HepG2 (cell line): ENCODE results near the gene TNFRSF18. TPM values are rescaled to one million over a fixed set of nuclear protein-coding genes. Genes with fewer than 3 reads are reported as not detected.
A peak's percentile ranks its signal among the peaks of the same experiment; 100 is the strongest.

Experiments used
- ATAC-seq: fragments of 200-7000 bp; cut with Tn5 transposase; 3 replicates; pipeline ENCODE4 v1.9.1; 2020; ENCODE audit warnings: mild to moderate bottlenecking, moderate library complexity
- BruUV-seq: library from RNA; stranded (reverse); fragments of 400-500 nt; replicated peaks from 2 replicates; lab custom pipeline; 2021; lab: Mats Ljungman, UMichigan
- CTCF ChIA-PET: fragments of 300-600 bp; formaldehyde crosslinking; extraction: SDS; loops from one replicate; lab custom pipeline; 2021; ENCODE audit warnings: low total read pairs, inconsistent platforms, low intra/inter-chr PET ratio; lab: Yijun Ruan, JAX
- POLR2A ChIA-PET: fragments of 350-600 bp; sonication (Branson Sonifier 250); formaldehyde crosslinking; loops from one replicate; lab custom pipeline; 2020; ENCODE audit warnings: antibody characterized with exemption, inconsistent platforms; lab: Yijun Ruan, JAX
- DNase-seq: peaks from one replicate; pipeline ENCODE4 v3.0.0-alpha.2; 2015; ENCODE audit warnings: low spot score
- FAIRE-seq: peaks from 3 replicates; lab custom pipeline; 2011; peaks lifted over from hg19 to GRCh38; lab: Jason Lieb, UNC
- H2AFZ ChIP-seq: one replicate; pipeline ENCODE4 v1.6.1; 2011; ENCODE audit warnings: low read length, inconsistent platforms
- H3K27ac ChIP-seq: fragments of 300-600 bp; 3 replicates; pipeline ENCODE4 v1.8.0; 2011; ENCODE audit warnings: mixed run types, mild to moderate bottlenecking, mixed read lengths, low read length, inconsistent platforms; ENCODE audit not compliant: insufficient read depth; ENCODE audit errors: extremely low read length
- H3K27me3 ChIP-seq, 2 experiments: fragments of 200-600 bp in 1 of 2; 2 replicates in 1 of 2; 3 replicates in 1 of 2; pipeline versions ENCODE4 v1.6.0 to v1.8.0; 2011; ENCODE audit warnings: low read length in 2 of 2, mild to moderate bottlenecking in 2 of 2, moderate library complexity in 2 of 2, inconsistent platforms in 1 of 2; ENCODE audit not compliant: insufficient read depth in 2 of 2, control insufficient read depth in 1 of 2
- H3K36me3 ChIP-seq, 2 experiments: fragments of 200-600 bp in 1 of 2; replicated peaks in 1 of 2; 2 replicates in 1 of 2; 3 replicates in 1 of 2; pipeline versions ENCODE4 v1.5.1 to v1.8.0; 2011; ENCODE audit warnings: low read length in 2 of 2, inconsistent platforms in 1 of 2; ENCODE audit not compliant: insufficient read depth in 2 of 2, control insufficient read depth in 1 of 2
- H3K4me1 ChIP-seq: 2 replicates; pipeline ENCODE4 v1.5.1; 2012; ENCODE audit warnings: low read length, inconsistent platforms; ENCODE audit not compliant: insufficient read depth
- H3K4me2 ChIP-seq: 2 replicates; pipeline ENCODE4 v1.6.0; 2011; ENCODE audit warnings: low read depth, low read length, inconsistent platforms
- H3K4me3 ChIP-seq, 3 experiments: fragments of 200-600 bp in 1 of 3; sonication (generic), shearing (Covaris generic) in 1 of 3; replicated peaks in 1 of 3; 2 replicates each; pipeline ENCODE4 v1.5.1; 2011 to 2016; ENCODE audit warnings: low read length in 3 of 3, inconsistent platforms in 2 of 3, low read depth in 2 of 3, mild to moderate bottlenecking in 2 of 3, control low read depth in 1 of 3, mixed read lengths in 1 of 3; ENCODE audit not compliant: insufficient read depth in 1 of 3
- H3K79me2 ChIP-seq: one replicate; pipeline ENCODE4 v1.6.1; 2011; ENCODE audit warnings: low read length, inconsistent platforms; ENCODE audit not compliant: insufficient read depth
- H3K9ac ChIP-seq: 2 replicates; pipeline ENCODE4 v1.6.0; 2011; ENCODE audit warnings: mild to moderate bottlenecking, low read depth, low read length, inconsistent platforms; ENCODE audit not compliant: insufficient read depth
- H3K9me3 ChIP-seq: 2 replicates; pipeline ENCODE4 v1.5.1; 2012; ENCODE audit warnings: mild to moderate bottlenecking, low read length
- H4K20me1 ChIP-seq: 2 replicates; pipeline ENCODE4 v1.6.0; 2011; ENCODE audit warnings: inconsistent platforms, mild to moderate bottlenecking, low read length, moderate library complexity; ENCODE audit not compliant: insufficient read depth
- ATRX ChIP-seq: sonication (generic); formaldehyde crosslinking; IDR thresholded peaks from 2 replicates; pipeline ENCODE4 v1.4.0; 2020; ENCODE audit warnings: missing genetic modification reagents, borderline replicate concordance
- CREB1 ChIP-seq, 2 experiments: fragments of 450-650 bp in 1 of 2; IDR thresholded peaks; 2 replicates each; pipeline ENCODE4 v1.6.1; 2016 to 2017; ENCODE audit warnings: control low read depth in 1 of 2, mild to moderate bottlenecking in 1 of 2, missing compliant biosample characterization in 1 of 2, missing genetic modification characterization in 1 of 2
- DNMT3B ChIP-seq: conservative IDR thresholded peaks from 2 replicates; pipeline ENCODE4 v1.6.1; 2016; ENCODE audit warnings: missing biosample characterization, control low read depth
- FOXC1 ChIP-seq: sonication (generic); formaldehyde crosslinking; IDR thresholded peaks from 2 replicates; pipeline ENCODE4 v1.8.0; 2022; ENCODE audit warnings: mild to moderate bottlenecking, missing genetic modification reagents, borderline replicate concordance
- SALL1 ChIP-seq: sonication (generic); formaldehyde crosslinking; IDR thresholded peaks from 2 replicates; pipeline ENCODE4 v1.8.0; 2022; ENCODE audit warnings: mild to moderate bottlenecking, missing genetic modification reagents
- TOE1 ChIP-seq: sonication (generic); formaldehyde crosslinking; IDR thresholded peaks from 2 replicates; pipeline ENCODE4 v1.4.0; 2020; ENCODE audit warnings: mild to moderate bottlenecking, missing genetic modification reagents
- ZNF101 ChIP-seq: sonication (generic); formaldehyde crosslinking; IDR thresholded peaks from 2 replicates; pipeline ENCODE4 v1.4.0; 2020; ENCODE audit warnings: mild to moderate bottlenecking, low read depth, missing genetic modification reagents, borderline replicate concordance
- ZNF510 ChIP-seq: sonication (generic); formaldehyde crosslinking; IDR thresholded peaks from 2 replicates; pipeline ENCODE4 v1.4.0; 2020; ENCODE audit warnings: low read depth, mild to moderate bottlenecking, missing genetic modification reagents
- ZNF891 ChIP-seq: sonication (generic); formaldehyde crosslinking; IDR thresholded peaks from 2 replicates; pipeline ENCODE4 v1.5.0; 2020; ENCODE audit warnings: mild to moderate bottlenecking, missing genetic modification reagents
- WGBS: methylation state at CpG from one replicate; pipeline ENCODE4 v1.1.6; 2017; ENCODE audit warnings: low lambda C conversion rate; 5-methylcytosine and 5-hydroxymethylcytosine counted together
- in situ Hi-C: cut with HindIII; loops from 2 replicates; pipeline ENCODE4 v1.10.0; 2017; ENCODE audit warnings: low pct_unique_long_range_greater_than_20kb; ENCODE audit not compliant: extremely low pct_ligation_motif_present
- intact Hi-C: fragments of 100-400 bp; cut with micrococcal nuclease; formaldehyde crosslinking; loops from one replicate; pipeline ENCODE4 v1.10.0; 2022; ENCODE audit not compliant: unreplicated experiment
- polyA plus RNA-seq, 8 experiments: library from polyadenylated mRNA; depleted of rRNA in 3 of 8; stranded (reverse) in 7 of 8; unstranded in 1 of 8; fragments of >200 nt; fragmentation: Illumina TruSeq in 4 of 8; extraction: Trizol in 4 of 8; gene quantifications; 2 replicates each; pipeline versions ENCODE4 v1.2.1 to v1.2.3, GENCODE V29; 2011 to 2016; ENCODE audit warnings: low read depth in 4 of 8, missing spikeins in 1 of 8, mixed read lengths in 1 of 8; ENCODE audit not compliant: insufficient read depth in 1 of 8
- total RNA-seq, 5 experiments: library from RNA; depleted of rRNA; stranded (reverse); fragments of >200 nt; fragmentation: Illumina TruSeq; extraction: Trizol; gene quantifications; 2 replicates each; pipeline ENCODE4 v1.2.3, GENCODE V29; 2016; ENCODE audit warnings: low read depth in 1 of 5
- TF ChIP-seq, protein P1 (sequence below): IDR thresholded peaks from 2 replicates; pipeline ENCODE4 v1.6.1; 2018; ENCODE audit warnings: missing genetic modification reagents, mild to moderate bottlenecking, missing compliant biosample characterization
- TF ChIP-seq, protein P2 (sequence below): sonication (generic); formaldehyde crosslinking; IDR thresholded peaks from 2 replicates; pipeline ENCODE4 v1.4.0; 2020; ENCODE audit warnings: missing genetic modification reagents
- TF ChIP-seq, protein P3 (sequence below): IDR thresholded peaks from 2 replicates; pipeline ENCODE4 v1.6.1; 2016; ENCODE audit warnings: missing biosample characterization, missing genetic modification reagents, low read depth

Gene TNFRSF18
- total and polyA plus RNA-seq, 2 of the 13 experiments (the other 11 are each of a cell fraction or from before 2014, with no cell fraction given) = not detected

DNA sequence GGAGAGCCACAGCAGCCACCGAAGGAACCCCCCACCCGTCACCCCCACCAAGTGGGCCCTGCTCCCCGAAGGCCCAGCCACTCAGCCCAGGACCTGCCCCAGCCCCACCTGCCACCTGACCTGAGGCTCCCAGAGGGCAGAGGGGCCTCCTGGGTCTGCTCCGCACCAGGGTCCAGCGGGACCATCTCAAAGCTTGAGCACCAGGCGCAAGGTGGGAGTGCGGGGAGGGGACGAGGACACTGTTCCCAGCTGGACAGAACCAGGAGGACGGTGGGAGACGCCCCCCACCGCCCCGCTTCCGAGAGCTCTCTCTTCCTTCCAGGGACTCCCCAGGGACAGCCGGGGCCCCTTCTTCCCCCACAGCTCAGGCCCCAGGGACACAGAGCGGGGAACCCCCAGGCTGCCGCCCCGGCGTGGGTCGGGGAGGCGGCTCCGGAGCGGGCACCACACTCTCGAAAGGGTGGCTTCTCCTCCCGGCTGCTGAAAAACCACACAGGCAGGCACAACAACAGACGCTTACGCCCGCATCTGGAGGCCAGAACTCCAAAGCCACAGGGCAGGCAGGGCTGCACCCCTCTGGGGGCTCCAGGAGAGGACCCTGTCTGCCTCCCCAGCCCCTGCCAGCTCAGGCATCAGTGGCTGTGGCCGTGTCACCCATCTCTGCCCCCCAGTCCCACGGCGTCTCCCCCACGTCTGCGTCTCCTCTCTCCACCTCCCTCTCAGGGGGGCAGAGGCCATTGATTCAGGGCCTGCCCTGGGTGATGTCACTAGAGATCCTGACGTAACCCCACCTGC lies 34.6 kb downstream of the TNFRSF18 start:
- Histone ChIP-seq H3K79me2 (no peaks in the 10 kb centered on the region), H3K4me2 (no peak overlapping the region), H2AFZ (no peak overlapping the region), H3K27me3 (peaks cover 25 to 49% of the 10 kb centered on the region in 2 experiments), H3K9me3 (no peaks in the 10 kb centered on the region), H3K9ac (no peak overlapping the region), H3K4me1 (peaks cover 43% of the 10 kb centered on the region), H3K36me3 (no peaks in the 10 kb centered on the region), H3K27ac (no peak overlapping the region), H3K4me3 (no peak overlapping the region), H4K20me1 (no peaks in the 10 kb centered on the region)
- BruUV-seq = no TSS peak
- ATAC-seq = no peak
- intact Hi-C loops (loop anchor here (10.0 kb wide), 1 partner anchor 63 kb away; the partner anchor contains the start of genes B3GALT6 and SDF4), in situ Hi-C loops (no loop called here)
- WGBS = 48% methylated on average over 6 of the region's 33 CpGs
- no peak for DNase-seq
- FAIRE-seq = no peak
- CTCF ChIA-PET = no interaction called here
- no peak for TF ChIP-seq DNMT3B (CRISPR knock-in tag)
- peak; percentile 59; the same call in 1 of the 2 replicates for TF ChIP-seq CREB1 (IDR thresholded peaks at IDR 0.05)
- no peak for TF ChIP-seq CREB1 (CRISPR knock-in tag; IDR thresholded peaks at IDR 0.05)
- POLR2A ChIA-PET = interaction anchor here (7.4 kb wide), 1 partner anchor 48 kb away, joined by 93 read pairs; no protein-coding TSS in a partner anchor

DNA sequence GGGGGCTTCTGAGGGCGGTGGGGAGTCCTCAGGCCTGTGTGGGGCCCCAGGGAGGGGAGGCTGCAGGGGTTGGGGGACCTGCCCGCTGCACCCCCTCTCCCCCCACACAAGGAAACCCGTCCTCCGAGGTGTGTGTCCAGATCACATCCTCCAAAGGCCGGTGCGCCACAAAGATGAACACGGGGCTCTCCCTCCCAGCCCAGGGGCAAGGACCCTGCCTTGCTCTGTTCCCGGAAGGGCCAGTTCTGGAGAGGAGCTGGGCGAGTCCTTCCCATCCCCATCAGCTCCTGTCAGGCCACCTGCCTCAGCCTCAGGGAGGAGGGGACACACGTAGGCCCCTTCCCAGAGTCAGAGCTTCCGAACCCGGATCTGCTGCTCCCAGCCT lies 35.2 kb downstream of the TNFRSF18 start:
- ATAC-seq (no peak), FAIRE-seq (no peak), DNase-seq (no peak)
- ChIA-PET CTCF (no interaction called here), POLR2A (interaction anchor here (7.4 kb wide), 1 partner anchor 47 kb away, joined by 93 read pairs; no protein-coding TSS in a partner anchor)
- in situ Hi-C loops = no loop called here
- Histone ChIP-seq H3K9ac (no peak overlapping the region), H3K27me3 (peaks cover 20 to 43% of the 10 kb centered on the region in 2 experiments), H4K20me1 (no peaks in the 10 kb centered on the region), H3K27ac (no peak overlapping the region), H3K4me3 (no peak overlapping the region), H2AFZ (no peak overlapping the region), H3K36me3 (no peaks in the 10 kb centered on the region), H3K9me3 (no peaks in the 10 kb centered on the region), H3K79me2 (no peaks in the 10 kb centered on the region), H3K4me2 (no peak overlapping the region), H3K4me1 (peaks cover 47% of the 10 kb centered on the region)
- intact Hi-C loops = loop anchor here (10.0 kb wide), 1 partner anchor 64 kb away; the partner anchor contains the start of genes B3GALT6 and SDF4
- no TSS peak for BruUV-seq
- WGBS = 30% methylated on average over 4 of the region's 12 CpGs
- TF ChIP-seq ZNF891 (CRISPR knock-in tag) = no peak
- TF ChIP-seq ZNF510 (CRISPR knock-in tag) = no peak
- no peak for TF ChIP-seq TOE1 (CRISPR knock-in tag)
- no peak for TF ChIP-seq ATRX (CRISPR knock-in tag)
- no peak for TF ChIP-seq ZNF101 (CRISPR knock-in tag)
- TF ChIP-seq, protein P1, sequence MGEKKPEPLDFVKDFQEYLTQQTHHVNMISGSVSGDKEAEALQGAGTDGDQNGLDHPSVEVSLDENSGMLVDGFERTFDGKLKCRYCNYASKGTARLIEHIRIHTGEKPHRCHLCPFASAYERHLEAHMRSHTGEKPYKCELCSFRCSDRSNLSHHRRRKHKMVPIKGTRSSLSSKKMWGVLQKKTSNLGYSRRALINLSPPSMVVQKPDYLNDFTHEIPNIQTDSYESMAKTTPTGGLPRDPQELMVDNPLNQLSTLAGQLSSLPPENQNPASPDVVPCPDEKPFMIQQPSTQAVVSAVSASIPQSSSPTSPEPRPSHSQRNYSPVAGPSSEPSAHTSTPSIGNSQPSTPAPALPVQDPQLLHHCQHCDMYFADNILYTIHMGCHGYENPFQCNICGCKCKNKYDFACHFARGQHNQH (CRISPR knock-in tag) = no peak
- no peak for TF ChIP-seq FOXC1 (CRISPR knock-in tag)
- TF ChIP-seq, protein P2, sequence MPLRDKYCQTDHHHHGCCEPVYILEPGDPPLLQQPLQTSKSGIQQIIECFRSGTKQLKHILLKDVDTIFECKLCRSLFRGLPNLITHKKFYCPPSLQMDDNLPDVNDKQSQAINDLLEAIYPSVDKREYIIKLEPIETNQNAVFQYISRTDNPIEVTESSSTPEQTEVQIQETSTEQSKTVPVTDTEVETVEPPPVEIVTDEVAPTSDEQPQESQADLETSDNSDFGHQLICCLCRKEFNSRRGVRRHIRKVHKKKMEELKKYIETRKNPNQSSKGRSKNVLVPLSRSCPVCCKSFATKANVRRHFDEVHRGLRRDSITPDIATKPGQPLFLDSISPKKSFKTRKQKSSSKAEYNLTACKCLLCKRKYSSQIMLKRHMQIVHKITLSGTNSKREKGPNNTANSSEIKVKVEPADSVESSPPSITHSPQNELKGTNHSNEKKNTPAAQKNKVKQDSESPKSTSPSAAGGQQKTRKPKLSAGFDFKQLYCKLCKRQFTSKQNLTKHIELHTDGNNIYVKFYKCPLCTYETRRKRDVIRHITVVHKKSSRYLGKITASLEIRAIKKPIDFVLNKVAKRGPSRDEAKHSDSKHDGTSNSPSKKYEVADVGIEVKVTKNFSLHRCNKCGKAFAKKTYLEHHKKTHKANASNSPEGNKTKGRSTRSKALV (CRISPR knock-in tag) = no peak
- TF ChIP-seq SALL1 (CRISPR knock-in tag) = no peak
- TF ChIP-seq, protein P3, sequence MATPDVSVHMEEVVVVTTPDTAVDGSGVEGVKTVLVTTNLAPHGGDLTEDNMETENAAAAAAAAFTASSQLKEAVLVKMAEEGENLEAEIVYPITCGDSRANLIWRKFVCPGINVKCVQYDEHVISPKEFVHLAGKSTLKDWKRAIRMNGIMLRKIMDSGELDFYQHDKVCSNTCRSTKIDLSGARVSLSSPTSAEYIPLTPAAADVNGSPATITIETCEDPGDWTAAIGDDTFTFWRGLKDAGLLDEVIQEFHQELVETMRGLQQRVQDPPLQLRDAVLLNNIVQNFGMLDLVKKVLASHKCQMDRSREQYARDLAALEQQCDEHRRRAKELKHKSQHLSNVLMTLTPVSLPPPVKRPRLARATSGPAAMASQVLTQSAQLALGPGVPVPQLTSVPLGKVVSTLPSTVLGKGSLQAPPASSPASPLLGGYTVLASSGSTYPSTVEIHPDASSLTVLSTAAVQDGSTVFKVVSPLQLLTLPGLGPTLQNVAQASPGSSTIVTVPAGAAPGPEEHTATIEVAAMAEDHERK (CRISPR knock-in tag) = no peak
